ENCODE measurements around the gene WDR4.
A peak's percentile ranks its signal among the peaks of the same experiment; 100 is the strongest.

The WDR4 gene

GRCh38 chr21:42924433-42924751, 45.1 kb upstream of the WDR4 start:
- H2AFZ ChIP-seq (ENCODE audit: low read length) = no peak overlapping the region
- peak overlapping the region; percentile 60 for H3K4me2 ChIP-seq (ENCODE audit: low read length)
- H3K9me2 ChIP-seq (ENCODE audit: low read depth, low read length) = no peaks in the 10 kb centered on the region
- no peaks in the 10 kb centered on the region for H3K79me2 ChIP-seq (ENCODE audit: insufficient read depth, low read length)
- H3K4me3 ChIP-seq (ENCODE audit: low read depth, low read length, poor library complexity, severe bottlenecking) = peak overlapping the region; percentile 35
- H3F3A ChIP-seq (ENCODE audit: insufficient read depth, low read length) = no peaks in the 10 kb centered on the region
- no peaks in the 10 kb centered on the region for H4K20me1 ChIP-seq (ENCODE audit: insufficient read depth, low read length)
- no peaks in the 10 kb centered on the region for H3K27me3 ChIP-seq (ENCODE audit: insufficient read depth, low read length)
- no peaks in the 10 kb centered on the region for H3K36me3 ChIP-seq (ENCODE audit: insufficient read depth, low read length)
- peaks cover 18% of the 10 kb centered on the region for H3K4me1 ChIP-seq (ENCODE audit: insufficient read depth, low read length, severe bottlenecking)
- H3K9ac ChIP-seq (ENCODE audit: low read length) = peak overlapping the region; percentile 61
- H3K9me3 ChIP-seq (ENCODE audit: low read length) = no peaks in the 10 kb centered on the region
- TF ChIP-seq, protein P1, sequence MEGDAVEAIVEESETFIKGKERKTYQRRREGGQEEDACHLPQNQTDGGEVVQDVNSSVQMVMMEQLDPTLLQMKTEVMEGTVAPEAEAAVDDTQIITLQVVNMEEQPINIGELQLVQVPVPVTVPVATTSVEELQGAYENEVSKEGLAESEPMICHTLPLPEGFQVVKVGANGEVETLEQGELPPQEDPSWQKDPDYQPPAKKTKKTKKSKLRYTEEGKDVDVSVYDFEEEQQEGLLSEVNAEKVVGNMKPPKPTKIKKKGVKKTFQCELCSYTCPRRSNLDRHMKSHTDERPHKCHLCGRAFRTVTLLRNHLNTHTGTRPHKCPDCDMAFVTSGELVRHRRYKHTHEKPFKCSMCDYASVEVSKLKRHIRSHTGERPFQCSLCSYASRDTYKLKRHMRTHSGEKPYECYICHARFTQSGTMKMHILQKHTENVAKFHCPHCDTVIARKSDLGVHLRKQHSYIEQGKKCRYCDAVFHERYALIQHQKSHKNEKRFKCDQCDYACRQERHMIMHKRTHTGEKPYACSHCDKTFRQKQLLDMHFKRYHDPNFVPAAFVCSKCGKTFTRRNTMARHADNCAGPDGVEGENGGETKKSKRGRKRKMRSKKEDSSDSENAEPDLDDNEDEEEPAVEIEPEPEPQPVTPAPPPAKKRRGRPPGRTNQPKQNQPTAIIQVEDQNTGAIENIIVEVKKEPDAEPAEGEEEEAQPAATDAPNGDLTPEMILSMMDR (IDR thresholded peaks at IDR 0.05; ENCODE audit: low read length) = no peak
- TF ChIP-seq EZH2 (IDR thresholded peaks at IDR 0.05; ENCODE audit: borderline replicate concordance, low read length) = no peak
- peak overlapping the region; percentile 66 for H3K27ac ChIP-seq (ENCODE audit: low read depth, low read length, poor library complexity, severe bottlenecking)

DNA sequence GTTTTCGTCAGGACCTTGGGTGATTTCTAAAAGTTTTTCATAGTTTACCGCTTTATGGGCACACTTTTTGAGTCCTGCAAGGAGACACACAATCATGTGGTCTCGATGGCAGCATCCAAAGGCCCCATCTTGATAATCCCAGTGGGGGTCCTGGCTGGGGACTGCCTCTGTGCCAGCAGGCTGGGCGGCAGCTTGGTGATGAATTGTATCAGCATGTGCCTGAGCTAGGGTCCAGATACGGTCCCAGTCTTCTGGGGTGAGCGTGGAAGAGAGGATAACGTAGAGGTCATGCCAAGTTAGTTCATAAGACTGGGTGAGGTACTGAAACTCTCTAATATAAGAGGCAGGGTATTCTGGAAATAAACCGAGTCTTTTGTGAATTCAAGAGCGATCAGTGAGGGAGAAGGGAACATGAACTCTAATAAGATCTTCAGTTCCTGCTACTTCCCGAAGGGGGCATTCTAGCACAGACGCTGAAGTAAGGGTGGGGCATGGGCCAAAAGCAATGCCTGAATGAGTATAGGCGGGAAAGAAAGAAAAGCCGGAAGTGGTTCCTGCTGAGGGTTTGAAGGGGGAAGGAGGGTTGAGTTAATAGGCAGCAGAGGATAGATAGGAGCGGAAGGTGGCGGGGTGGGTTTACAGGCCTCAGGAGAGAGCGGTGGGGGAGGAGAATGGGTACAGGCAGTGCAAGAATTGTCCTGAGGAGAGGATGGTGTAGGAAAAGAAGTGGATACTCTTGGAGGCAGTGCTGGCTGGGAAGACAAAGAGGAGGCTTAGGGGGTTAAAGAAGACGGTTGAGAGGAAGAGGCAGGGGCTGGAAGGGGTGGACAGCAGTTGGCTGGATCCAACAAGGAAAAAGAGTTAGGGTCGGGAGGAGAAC, 44.5 kb upstream of the WDR4 start:
- peaks cover 18% of the 10 kb centered on the region for H3K4me1 ChIP-seq (ENCODE audit: insufficient read depth, low read length, severe bottlenecking)

GRCh38 chr21:42922918-42923317, 43.6 kb upstream of the WDR4 start:
- Histone ChIP-seq H3K9ac (ENCODE audit: low read length) (no peak overlapping the region), H3K79me2 (ENCODE audit: insufficient read depth, low read length) (no peaks in the 10 kb centered on the region), H2AFZ (ENCODE audit: low read length) (no peak overlapping the region), H3K4me1 (ENCODE audit: insufficient read depth, low read length, severe bottlenecking) (peaks cover 18% of the 10 kb centered on the region), H3K27ac (ENCODE audit: low read depth, low read length, poor library complexity, severe bottlenecking) (no peak overlapping the region), H3K36me3 (ENCODE audit: insufficient read depth, low read length) (no peaks in the 10 kb centered on the region; the same call in 1 of the 2 replicates), H3K4me3 (ENCODE audit: low read depth, low read length, poor library complexity, severe bottlenecking) (no peak overlapping the region), H3F3A (ENCODE audit: insufficient read depth, low read length) (no peaks in the 10 kb centered on the region), H4K20me1 (ENCODE audit: insufficient read depth, low read length) (no peaks in the 10 kb centered on the region), H3K27me3 (ENCODE audit: insufficient read depth, low read length) (no peaks in the 10 kb centered on the region), H3K9me2 (ENCODE audit: low read depth, low read length) (no peaks in the 10 kb centered on the region), H3K9me3 (ENCODE audit: low read length) (no peaks in the 10 kb centered on the region), H3K4me2 (ENCODE audit: low read length) (no peak overlapping the region)
- no peak for TF ChIP-seq EZH2 (IDR thresholded peaks at IDR 0.05; ENCODE audit: borderline replicate concordance, low read length)
- TF ChIP-seq, protein P1 (IDR thresholded peaks at IDR 0.05; ENCODE audit: low read length) = no peak

More for the DNA sequence above, 44.5 kb upstream of the WDR4 start:
- no peak for TF ChIP-seq EZH2 (IDR thresholded peaks at IDR 0.05; ENCODE audit: borderline replicate concordance, low read length)
- TF ChIP-seq, protein P1 (IDR thresholded peaks at IDR 0.05; ENCODE audit: low read length) = peak; percentile 84
- Histone ChIP-seq H3K9me3 (ENCODE audit: low read length) (no peaks in the 10 kb centered on the region), H3K4me3 (ENCODE audit: low read depth, low read length, poor library complexity, severe bottlenecking) (peak overlapping the region; percentile 35), H3K79me2 (ENCODE audit: insufficient read depth, low read length) (no peaks in the 10 kb centered on the region), H3F3A (ENCODE audit: insufficient read depth, low read length) (no peaks in the 10 kb centered on the region), H2AFZ (ENCODE audit: low read length) (no peak overlapping the region), H3K27ac (ENCODE audit: low read depth, low read length, poor library complexity, severe bottlenecking) (peak overlapping the region; percentile 66), H4K20me1 (ENCODE audit: insufficient read depth, low read length) (no peaks in the 10 kb centered on the region), H3K36me3 (ENCODE audit: insufficient read depth, low read length) (no peaks in the 10 kb centered on the region), H3K9ac (ENCODE audit: low read length) (peak overlapping the region; percentile 61), H3K9me2 (ENCODE audit: low read depth, low read length) (no peaks in the 10 kb centered on the region), H3K4me2 (ENCODE audit: low read length) (peak overlapping the region; percentile 60), H3K27me3 (ENCODE audit: insufficient read depth, low read length) (no peaks in the 10 kb centered on the region)
